Endothelial cell of umbilical vein (primary cell): Measurements from ENCODE around the gene PROC. TPM values are rescaled to one million over a fixed set of nuclear protein-coding genes. Genes with fewer than 3 reads are reported as not detected.

ENCODE experiments used
- BruUV-seq: library from RNA; stranded (reverse); fragments of 400-500 nt; replicated peaks from 2 replicates; lab custom pipeline; 2021; lab: Mats Ljungman, UMichigan
- CTCF ChIA-PET: fragments of 300-600, 350-600 bp; sonication (Branson Sonifier 250); formaldehyde crosslinking; loops from one replicate; lab custom pipeline; 2021; ENCODE audit warnings: antibody characterized with exemption, inconsistent platforms; lab: Charles Lee
- POLR2A ChIA-PET: fragments of 300-600, 350-600 bp; sonication (Branson Sonifier 250); formaldehyde crosslinking; loops from one replicate; lab custom pipeline; 2021; ENCODE audit warnings: antibody characterized with exemption, inconsistent platforms; lab: Charles Lee
- DNase-seq: peaks from one replicate; pipeline ENCODE4 v3.0.0-alpha.2; 2011; ENCODE audit warnings: low read depth, low spot score
- FAIRE-seq: peaks from 2 replicates; lab custom pipeline; 2011; peaks lifted over from hg19 to GRCh38; lab: Jason Lieb, UNC
- H2AFZ ChIP-seq: 2 replicates; pipeline ENCODE4 v1.6.0; 2012; ENCODE audit warnings: low read depth, low read length, control low read depth, inconsistent platforms
- H3K27ac ChIP-seq: 2 replicates; pipeline ENCODE4 v1.5.1; 2011; ENCODE audit warnings: low read depth, mild to moderate bottlenecking, control low read depth, low read length, moderate library complexity; ENCODE audit not compliant: insufficient read depth
- H3K27me3 ChIP-seq, 2 experiments: 2 replicates each; pipeline versions ENCODE4 v1.6.0 to v1.6.1; 2011; ENCODE audit warnings: low read length in 2 of 2, mixed read lengths in 1 of 2; ENCODE audit not compliant: control insufficient read depth in 2 of 2, insufficient read depth in 2 of 2
- H3K36me3 ChIP-seq, 2 experiments: 2 replicates in 1 of 2; 3 replicates in 1 of 2; pipeline ENCODE4 v1.5.1; 2011; ENCODE audit warnings: low read length in 2 of 2, mild to moderate bottlenecking in 1 of 2, moderate library complexity in 1 of 2; ENCODE audit not compliant: control insufficient read depth in 2 of 2, insufficient read depth in 2 of 2; ENCODE audit errors: extremely low read depth in 1 of 2
- H3K4me1 ChIP-seq: 3 replicates; pipeline ENCODE4 v1.5.1; 2011; ENCODE audit warnings: mild to moderate bottlenecking, low read length; ENCODE audit not compliant: control insufficient read depth, insufficient read depth; ENCODE audit errors: extremely low read depth
- H3K4me2 ChIP-seq: 2 replicates; pipeline ENCODE4 v1.6.1; 2011; ENCODE audit warnings: low read length, control low read depth, mixed read lengths; ENCODE audit not compliant: insufficient read depth
- H3K4me3 ChIP-seq, 3 experiments: fragments of 200-600 bp in 1 of 3; sonication (generic), shearing (Covaris generic) in 1 of 3; replicated peaks in 1 of 3; 2 replicates each; pipeline ENCODE4 v1.5.1; 2011 to 2016; ENCODE audit warnings: control low read depth in 3 of 3, low read length in 3 of 3, mild to moderate bottlenecking in 2 of 3, inconsistent platforms in 1 of 3, low read depth in 1 of 3, moderate library complexity in 1 of 3; ENCODE audit not compliant: insufficient read depth in 1 of 3
- H3K79me2 ChIP-seq: 2 replicates; pipeline ENCODE4 v1.6.0; 2012; ENCODE audit warnings: low read length, inconsistent platforms; ENCODE audit not compliant: control insufficient read depth, insufficient read depth
- H3K9ac ChIP-seq: replicated peaks from 2 replicates; pipeline ENCODE3; 2011; ENCODE audit warnings: low read length, control low read depth; ENCODE audit not compliant: insufficient read depth; ENCODE audit errors: extremely low read depth
- H3K9me1 ChIP-seq: replicated peaks from 3 replicates; pipeline ENCODE4 v1.6.0; 2011; ENCODE audit warnings: mild to moderate bottlenecking, low read length; ENCODE audit not compliant: control insufficient read depth, insufficient read depth; ENCODE audit errors: extremely low read depth
- H3K9me3 ChIP-seq: replicated peaks from 2 replicates; pipeline ENCODE4 v1.5.1; 2012; ENCODE audit warnings: low read length, inconsistent platforms; ENCODE audit not compliant: control insufficient read depth, insufficient read depth
- H4K20me1 ChIP-seq: replicated peaks from 2 replicates; pipeline ENCODE3; 2011; ENCODE audit warnings: mild to moderate bottlenecking, low read length; ENCODE audit not compliant: control insufficient read depth, insufficient read depth; ENCODE audit errors: extremely low read depth
- EZH2 ChIP-seq: IDR thresholded peaks from 2 replicates; pipeline ENCODE4 v1.6.1; 2012; ENCODE audit warnings: borderline replicate concordance, low read depth, mild to moderate bottlenecking, moderate library complexity, low read length, inconsistent platforms; ENCODE audit not compliant: severe bottlenecking
- JUN ChIP-seq: IDR thresholded peaks from 2 replicates; pipeline ENCODE4 v1.6.1; 2011; ENCODE audit warnings: borderline replicate concordance, low read depth; ENCODE audit not compliant: insufficient read length, insufficient read depth
- MYC ChIP-seq: IDR thresholded peaks from one replicate; pipeline ENCODE4 v1.6.1; 2011; ENCODE audit warnings: mild to moderate bottlenecking, low read depth, low read length
- POLR2A ChIP-seq: IDR thresholded peaks from 2 replicates; pipeline ENCODE4 v1.6.1; 2012; ENCODE audit warnings: low read depth, mild to moderate bottlenecking, control low read depth, low read length
- POLR2AphosphoS5 ChIP-seq: IDR thresholded peaks from 2 replicates; pipeline ENCODE4 v1.6.1; 2012; ENCODE audit warnings: low read depth, mild to moderate bottlenecking, control low read depth, low read length, moderate library complexity; ENCODE audit not compliant: insufficient read depth
- dilution Hi-C: fragments of 300-500 bp; cut with MboI; formaldehyde crosslinking; loops from one replicate; pipeline ENCODE4 v1.15.0; 2019; ENCODE audit warnings: low sequenced_read_pairs; ENCODE audit not compliant: extremely low pct_ligation_motif_present
- intact Hi-C: fragments of 100-400 bp; cut with micrococcal nuclease; formaldehyde crosslinking; loops from one replicate; pipeline ENCODE4 v1.10.0; 2022
- polyA plus RNA-seq, 4 experiments: library from polyadenylated mRNA; depleted of rRNA in 3 of 4; stranded (reverse) in 3 of 4; unstranded in 1 of 4; fragments of >200 nt; gene quantifications; 2 replicates each; pipeline versions ENCODE4 v1.2.1 to v1.2.3, GENCODE V29; 2011 to 2012; ENCODE audit warnings: missing spikeins in 1 of 4
- total RNA-seq: library from RNA; stranded (reverse); gene quantifications from 2 replicates; pipeline ENCODE4 v1.2.3, GENCODE V29; 2021
- TF ChIP-seq, protein P1 (sequence below), 2 donors: IDR thresholded peaks; 1 replicate in 1 of 2; 2 replicates in 1 of 2; pipeline ENCODE4 v1.5.1; 2011; ENCODE audit warnings: low read length in 2 of 2, mild to moderate bottlenecking in 2 of 2, moderate library complexity in 2 of 2, control low read depth in 1 of 2, inconsistent platforms in 1 of 2, low read depth in 1 of 2; ENCODE audit not compliant: insufficient read depth in 1 of 2; ENCODE audit errors: extremely low read depth in 1 of 2
- TF ChIP-seq, protein P2 (sequence below): IDR thresholded peaks from 2 replicates; pipeline ENCODE4 v1.6.1; 2011; ENCODE audit not compliant: insufficient read depth, insufficient read length

Gene PROC
- total and polyA plus RNA-seq, 2 donors (not counting 3 experiments of a cell fraction or from before 2014, with no cell fraction given), result not detected

DNA sequence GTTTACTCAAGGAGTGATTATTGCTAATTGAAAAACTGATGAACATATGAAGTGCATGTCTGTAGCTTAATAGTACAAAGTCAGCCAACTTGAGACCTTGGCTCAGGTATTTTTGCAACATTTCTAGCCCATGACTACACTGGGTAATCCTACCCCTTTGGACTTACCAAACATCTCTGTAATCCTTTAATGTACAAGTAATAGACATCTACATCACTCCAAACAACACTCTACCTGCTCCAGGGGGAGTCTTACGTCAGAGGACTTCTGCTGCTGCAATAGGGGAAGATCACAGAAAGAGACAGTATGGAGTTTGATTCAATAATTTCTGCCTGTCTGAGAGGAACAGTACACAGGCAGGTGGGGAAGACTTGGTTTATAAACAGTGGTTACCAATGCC, 54.0 kb downstream of the PROC start:
- H3K9me3 ChIP-seq, result no peaks in the 10 kb centered on the region
- ChIA-PET CTCF (no interaction called here), POLR2A (no interaction called here)
- no peak overlapping the region for H3K4me3 ChIP-seq
- intact Hi-C loops (no loop called here), dilution Hi-C loops (no loop called here)
- FAIRE-seq (no peak), DNase-seq (no peak)
- H3K4me2 ChIP-seq, result no peak overlapping the region
- no peaks in the 10 kb centered on the region for H3K27me3 ChIP-seq
- no peaks in the 10 kb centered on the region for H3K4me1 ChIP-seq
- peaks cover 0 to 3% of the 10 kb centered on the region in 2 experiments for H3K36me3 ChIP-seq
- TF ChIP-seq MYC (no peak), POLR2A (no peak), JUN (no peak), POLR2AphosphoS5 (no peak), EZH2 (no peak)
- TF ChIP-seq, protein P1, sequence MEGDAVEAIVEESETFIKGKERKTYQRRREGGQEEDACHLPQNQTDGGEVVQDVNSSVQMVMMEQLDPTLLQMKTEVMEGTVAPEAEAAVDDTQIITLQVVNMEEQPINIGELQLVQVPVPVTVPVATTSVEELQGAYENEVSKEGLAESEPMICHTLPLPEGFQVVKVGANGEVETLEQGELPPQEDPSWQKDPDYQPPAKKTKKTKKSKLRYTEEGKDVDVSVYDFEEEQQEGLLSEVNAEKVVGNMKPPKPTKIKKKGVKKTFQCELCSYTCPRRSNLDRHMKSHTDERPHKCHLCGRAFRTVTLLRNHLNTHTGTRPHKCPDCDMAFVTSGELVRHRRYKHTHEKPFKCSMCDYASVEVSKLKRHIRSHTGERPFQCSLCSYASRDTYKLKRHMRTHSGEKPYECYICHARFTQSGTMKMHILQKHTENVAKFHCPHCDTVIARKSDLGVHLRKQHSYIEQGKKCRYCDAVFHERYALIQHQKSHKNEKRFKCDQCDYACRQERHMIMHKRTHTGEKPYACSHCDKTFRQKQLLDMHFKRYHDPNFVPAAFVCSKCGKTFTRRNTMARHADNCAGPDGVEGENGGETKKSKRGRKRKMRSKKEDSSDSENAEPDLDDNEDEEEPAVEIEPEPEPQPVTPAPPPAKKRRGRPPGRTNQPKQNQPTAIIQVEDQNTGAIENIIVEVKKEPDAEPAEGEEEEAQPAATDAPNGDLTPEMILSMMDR (IDR thresholded peaks at IDR 0.05; ENCODE audit: extremely low read depth in 1 of 2, insufficient read depth in 1 of 2, low read depth in 1 of 2, low read length in 2 of 2), result no peak
- TF ChIP-seq, protein P2, sequence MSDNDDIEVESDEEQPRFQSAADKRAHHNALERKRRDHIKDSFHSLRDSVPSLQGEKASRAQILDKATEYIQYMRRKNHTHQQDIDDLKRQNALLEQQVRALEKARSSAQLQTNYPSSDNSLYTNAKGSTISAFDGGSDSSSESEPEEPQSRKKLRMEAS, result no peak
- H3K9me1 ChIP-seq, result no peaks in the 10 kb centered on the region
- H3K27ac ChIP-seq, result no peak overlapping the region
- no TSS peak for BruUV-seq
- H2AFZ ChIP-seq, result no peak overlapping the region
- no peak overlapping the region for H3K9ac ChIP-seq
- H4K20me1 ChIP-seq, result no peaks in the 10 kb centered on the region
- H3K79me2 ChIP-seq, result no peaks in the 10 kb centered on the region
